Measurements from ENCODE around the gene CLCN6. TPM values are rescaled to one million over a fixed set of nuclear protein-coding genes. Genes with fewer than 3 reads are reported as not detected.

The CLCN6 gene
- total and polyA plus RNA-seq, 2 of the 8 experiments (the other 6 are each of a cell fraction or from before 2014, with no cell fraction given), result 15.7 to 26.0 TPM

- TF ChIP-seq SIRT6 (IDR thresholded peaks at IDR 0.05; ENCODE audit: low read length) (no peak), ATF2 (IDR thresholded peaks at IDR 0.05; ENCODE audit: low read length) (no peak), SAP30 (IDR thresholded peaks at IDR 0.05; ENCODE audit: insufficient read depth, insufficient replicate concordance, low read length) (no peak), FOSL1 (IDR thresholded peaks at IDR 0.05; ENCODE audit: insufficient read depth, low read depth, low read length) (no peak), CTBP2 (IDR thresholded peaks at IDR 0.05; ENCODE audit: borderline replicate concordance, insufficient read depth, insufficient read length, low read length) (no peak), CEBPB (IDR thresholded peaks at IDR 0.05; ENCODE audit: low read depth, low read length) (no peak), MAFK (IDR thresholded peaks at IDR 0.05; ENCODE audit: low read depth, low read length) (no peak), JUN (IDR thresholded peaks at IDR 0.05; ENCODE audit: low read depth, low read length) (no peak), SUZ12 (IDR thresholded peaks at IDR 0.05; ENCODE audit: low read length) (no peak)
- H3K9ac ChIP-seq (replicated peaks in 1 of 4; ENCODE audit: extremely low read depth in 1 of 4, low read depth in 3 of 4, low read length in 3 of 4), result no peak overlapping the region
- H4K20me1 ChIP-seq (replicated peaks in 1 of 2; ENCODE audit: control insufficient read depth in 1 of 2, insufficient read depth in 2 of 2, low read length in 2 of 2), result peaks cover 0 to 2% of the 10 kb centered on the region in 2 experiments
- no peak overlapping the region for H3K18ac ChIP-seq (ENCODE audit: extremely low read depth, low read length)
- H2BK120ac ChIP-seq (replicated peaks; ENCODE audit: low read depth, low read length), result no peak overlapping the region
- no peaks in the 10 kb centered on the region for H3K9me3 ChIP-seq (ENCODE audit: insufficient read depth in 2 of 2, low read depth in 1 of 2, low read length in 1 of 2)
- no peak overlapping the region for H2AK5ac ChIP-seq (ENCODE audit: low read depth, low read length)
- H3K27me3 ChIP-seq (replicated peaks in 1 of 4; ENCODE audit: control insufficient read depth in 3 of 4, extremely low read depth in 1 of 4, insufficient read depth in 3 of 4, low read length in 3 of 4), result no peaks in the 10 kb centered on the region
- H4K8ac ChIP-seq (ENCODE audit: extremely low read depth, insufficient read depth, low read length), result no peak overlapping the region
- H3K23ac ChIP-seq (ENCODE audit: insufficient read length), result no peak overlapping the region
- H3K23me2 ChIP-seq (ENCODE audit: low read depth, low read length), result no peaks in the 10 kb centered on the region
- H3K79me1 ChIP-seq (ENCODE audit: low read depth, low read length), result no peaks in the 10 kb centered on the region; the same call in 1 of the 2 replicates
- no peak for FAIRE-seq
- H3K4me1 ChIP-seq (replicated peaks in 1 of 4; ENCODE audit: control insufficient read depth in 3 of 4, insufficient read depth in 4 of 4, low read length in 3 of 4), result no peaks in the 10 kb centered on the region
- no peak for DNase-seq (ENCODE audit: low read depth in 1 of 2, low spot score in 2 of 2)
- no peaks in the 10 kb centered on the region for H3K79me2 ChIP-seq (ENCODE audit: control insufficient read depth in 1 of 2, insufficient read depth in 2 of 2, low read length in 2 of 2)
- no peak overlapping the region for H4K91ac ChIP-seq (replicated peaks; ENCODE audit: insufficient read length, low read length)
- H2BK5ac ChIP-seq (ENCODE audit: low read depth, low read length), result no peak overlapping the region
- POLR2A ChIA-PET (ENCODE audit: partially characterized antibody), result interaction anchor here (1.0 to 1.4 kb wide), 6 partner anchors 9 to 155 kb away, joined by 3 to 5 read pairs (median 4); partner anchors contain the start of genes CLCN6, MFN2 and MTHFR
- H2AFZ ChIP-seq (ENCODE audit: low read length), result no peak overlapping the region
- no peak overlapping the region for H3K27ac ChIP-seq (ENCODE audit: low read depth, low read length)
- H3K4me3 ChIP-seq (ENCODE audit: extremely low read depth in 1 of 4, insufficient read depth in 2 of 4, low read depth in 3 of 4, low read length in 4 of 4), result no peak overlapping the region
- no peak overlapping the region for H2BK20ac ChIP-seq (ENCODE audit: low read length)
- H3K36me3 ChIP-seq (ENCODE audit: control insufficient read depth in 2 of 4, insufficient read depth in 4 of 4, low read length in 3 of 4), result peaks cover 31 to 57% (median 50%) of the 10 kb centered on the region in 4 experiments
- no peak overlapping the region for H3K56ac ChIP-seq (replicated peaks; ENCODE audit: insufficient read length, low read depth, low read length)
- no peak overlapping the region for H2BK12ac ChIP-seq (ENCODE audit: low read depth, low read length)
- no peak overlapping the region for H4K5ac ChIP-seq (ENCODE audit: insufficient read length, low read depth, low read length)
- 98% methylated on average over 7 of the region's 7 CpGs; no CpG with 5 or more reads in 1 of the 2 experiments for WGBS, 2 experiments (ENCODE audit: extremely low coverage in 1 of 2, insufficient coverage in 1 of 2, insufficient read length in 1 of 2, insufficient replicate concordance in 2 of 2, low coverage in 1 of 2, low lambda C conversion rate in 2 of 2, missing lambda C conversion rate in 1 of 2)
- CTCF ChIA-PET (ENCODE audit: partially characterized antibody), result interaction anchor here (0.6 to 1.3 kb wide), 2 partner anchors 11 to 64 kb away, joined by 3 to 9 read pairs; no protein-coding TSS in a partner anchor
- H3K4me2 ChIP-seq (ENCODE audit: insufficient read depth in 1 of 2, low read depth in 2 of 2, low read length in 2 of 2), result no peak overlapping the region
- H2BK15ac ChIP-seq (ENCODE audit: low read length), result no peak overlapping the region
- no peak overlapping the region for H3K14ac ChIP-seq (ENCODE audit: insufficient read length)
- no peak overlapping the region for H3K4ac ChIP-seq (replicated peaks; ENCODE audit: insufficient read length, low read depth, low read length)
These were observed 19.1 kb downstream of the CLCN6 start for GRCh38 chr1:11825131-11825530.
